Measurements from ENCODE around the gene RAB40B. TPM values are rescaled to one million over a fixed set of nuclear protein-coding genes. Genes with fewer than 3 reads are reported as not detected.

Gene RAB40B
- polyA plus RNA-seq, 2 of the 4 experiments (the other 2 are of a cell fraction) = 5.6 to 9.4 TPM

- H3K9me3 ChIP-seq = peaks cover 19% of the 10 kb centered on the region
- DNase-seq (ENCODE audit: low read depth in 1 of 2, low spot score in 1 of 2) (no peak), ATAC-seq (no peak), FAIRE-seq (no peak)
- 0 out of 2 replicates have a peak, but pooled peaks have one; percentile 34 for TF ChIP-seq KDM1A (IDR thresholded peaks at IDR 0.05; ENCODE audit: low read depth)
- TF ChIP-seq EP300 (IDR thresholded peaks at IDR 0.05) = no peak
- 86% methylated on average over 3 of the region's 3 CpGs for WGBS (ENCODE audit: missing lambda C conversion rate)
- H3K27ac ChIP-seq = no peak overlapping the region
- CTCF ChIA-PET = interaction anchor here (1.0 to 6.5 kb wide), 3 partner anchors 10 to 13 kb away, joined by 3 to 54 read pairs (median 4); no protein-coding TSS in a partner anchor
- no peak overlapping the region for H3K4me3 ChIP-seq
- H3K4me1 ChIP-seq = peaks cover 22% of the 10 kb centered on the region
- POLR2A ChIA-PET = no interaction called here
- no peak overlapping the region for H3K4me2 ChIP-seq
Measured at GRCh38 chr17:82681547-82681946, 17.0 kb downstream of the RAB40B start.

GRCh38 chr17:82679586-82680465 is 18.7 kb downstream of the RAB40B start:
- TF ChIP-seq RAD21 (conservative IDR thresholded peaks at IDR 0.05 in 1 of 2, IDR thresholded peaks at IDR 0.05 in 1 of 2) (peak; percentile 21 to 28; a peak in 1 of 5 replicates), CHD4 (IDR thresholded peaks at IDR 0.05; ENCODE audit: borderline replicate concordance) (no peak)
- Histone ChIP-seq H3K4me1 (peaks cover 16% of the 10 kb centered on the region), H3K4me3 (no peak overlapping the region), H3K9me3 (peaks cover 19% of the 10 kb centered on the region), H3K4me2 (no peak overlapping the region), H3K27ac (no peak overlapping the region)
- ATAC-seq (peak; percentile 41 to 62; a peak in 4 of 6 replicates), DNase-seq (ENCODE audit: low read depth in 1 of 2, low spot score in 1 of 2) (no peak), FAIRE-seq (no peak)
- 90% methylated on average over 27 of the region's 28 CpGs for WGBS (ENCODE audit: missing lambda C conversion rate)
- ChIA-PET POLR2A (no interaction called here), CTCF (interaction anchor here (0.6 to 6.5 kb wide), 5 partner anchors 11 to 101 kb away, joined by 3 to 54 read pairs (median 4); no protein-coding TSS in a partner anchor)

- DNase-seq (ENCODE audit: low read depth in 1 of 2, low spot score in 1 of 2) = no peak
- no peak overlapping the region for H3K4me2 ChIP-seq
- H3K27ac ChIP-seq = no peak overlapping the region
- H3K4me3 ChIP-seq = no peak overlapping the region
- peaks cover 1% of the 10 kb centered on the region; the same call in 1 of the 3 replicates for H3K4me1 ChIP-seq
- TF ChIP-seq E2F6 (IDR thresholded peaks at IDR 0.05; ENCODE audit: borderline replicate concordance, low read depth) = no peak
- no peak for TF ChIP-seq CEBPB (IDR thresholded peaks at IDR 0.05)
- TF ChIP-seq MAZ (IDR thresholded peaks at IDR 0.05; ENCODE audit: borderline replicate concordance, low read depth, low read length) = no peak
- no peak for TF ChIP-seq USF2 (IDR thresholded peaks at IDR 0.05)
- ChIA-PET CTCF (interaction anchor here (0.6 to 6.5 kb wide), 9 partner anchors 8 to 99 kb away, joined by 3 to 54 read pairs (median 4); no protein-coding TSS in a partner anchor), POLR2A (interaction anchor here (0.6 kb wide), 1 partner anchor 44 kb away, joined by 3 read pairs; no protein-coding TSS in a partner anchor)
- no peak for ATAC-seq
- H3K9me3 ChIP-seq = peaks cover 19% of the 10 kb centered on the region
- FAIRE-seq = no peak
- 84% methylated on average over 14 of the region's 14 CpGs for WGBS (ENCODE audit: missing lambda C conversion rate)
Measured at GRCh38 chr17:82678265-82678891, 20.1 kb downstream of the RAB40B start.

GRCh38 chr17:82677353-82677925 is 21.1 kb downstream of the RAB40B start:
- POLR2A ChIA-PET = no interaction called here
- Histone ChIP-seq H3K9me3 (peaks cover 16% of the 10 kb centered on the region), H3K27ac (no peak overlapping the region), H3K4me1 (no peaks in the 10 kb centered on the region; the same call in 2 of the 3 replicates), H3K4me2 (no peak overlapping the region), H3K4me3 (no peak overlapping the region)
- 84% methylated on average over 23 of the region's 23 CpGs for WGBS (ENCODE audit: missing lambda C conversion rate)
- ATAC-seq = no peak; a peak in 2 of 6 replicates
- DNase-seq (ENCODE audit: low read depth in 1 of 2, low spot score in 1 of 2) = no peak
- CTCF ChIA-PET = interaction anchor here (0.6 to 6.5 kb wide), 10 partner anchors 7 to 99 kb away, joined by 3 to 54 read pairs (median 4); no protein-coding TSS in a partner anchor
- FAIRE-seq = no peak
- TF ChIP-seq ZFP36 (IDR thresholded peaks at IDR 0.05; ENCODE audit: borderline replicate concordance, partially characterized antibody) (no peak), HOXB13 (CRISPR knock-in tag; IDR thresholded peaks at IDR 0.05; ENCODE audit: low read depth) (no peak), EP300 (IDR thresholded peaks at IDR 0.05) (no peak), MAFK (IDR thresholded peaks at IDR 0.05; ENCODE audit: partially characterized antibody) (no peak), EHMT2 (IDR thresholded peaks at IDR 0.05; ENCODE audit: low read depth) (no peak), CHD4 (IDR thresholded peaks at IDR 0.05; ENCODE audit: borderline replicate concordance) (no peak), ZNF302 (CRISPR knock-in tag; IDR thresholded peaks at IDR 0.05) (no peak), FOSL2 (IDR thresholded peaks at IDR 0.05) (no peak), FOSL2 (CRISPR knock-in tag; IDR thresholded peaks at IDR 0.05) (no peak), ZSCAN20 (CRISPR knock-in tag; IDR thresholded peaks at IDR 0.05) (no peak), NPAS2 (CRISPR knock-in tag; IDR thresholded peaks at IDR 0.05; ENCODE audit: borderline replicate concordance) (no peak), HES2 (IDR thresholded peaks at IDR 0.05) (no peak), REST (IDR thresholded peaks at IDR 0.05) (no peak), RNF2 (IDR thresholded peaks at IDR 0.05; ENCODE audit: borderline replicate concordance, low read depth) (no peak), JUNB (IDR thresholded peaks at IDR 0.05) (no peak)
